ENCODE data around the gene CASTOR1. TPM values are rescaled to one million over a fixed set of nuclear protein-coding genes. Genes with fewer than 3 reads are reported as not detected.

CASTOR1 gene
- total RNA-seq, 2 donors from 2014 or later = 19.2 to 19.5 TPM

DNA sequence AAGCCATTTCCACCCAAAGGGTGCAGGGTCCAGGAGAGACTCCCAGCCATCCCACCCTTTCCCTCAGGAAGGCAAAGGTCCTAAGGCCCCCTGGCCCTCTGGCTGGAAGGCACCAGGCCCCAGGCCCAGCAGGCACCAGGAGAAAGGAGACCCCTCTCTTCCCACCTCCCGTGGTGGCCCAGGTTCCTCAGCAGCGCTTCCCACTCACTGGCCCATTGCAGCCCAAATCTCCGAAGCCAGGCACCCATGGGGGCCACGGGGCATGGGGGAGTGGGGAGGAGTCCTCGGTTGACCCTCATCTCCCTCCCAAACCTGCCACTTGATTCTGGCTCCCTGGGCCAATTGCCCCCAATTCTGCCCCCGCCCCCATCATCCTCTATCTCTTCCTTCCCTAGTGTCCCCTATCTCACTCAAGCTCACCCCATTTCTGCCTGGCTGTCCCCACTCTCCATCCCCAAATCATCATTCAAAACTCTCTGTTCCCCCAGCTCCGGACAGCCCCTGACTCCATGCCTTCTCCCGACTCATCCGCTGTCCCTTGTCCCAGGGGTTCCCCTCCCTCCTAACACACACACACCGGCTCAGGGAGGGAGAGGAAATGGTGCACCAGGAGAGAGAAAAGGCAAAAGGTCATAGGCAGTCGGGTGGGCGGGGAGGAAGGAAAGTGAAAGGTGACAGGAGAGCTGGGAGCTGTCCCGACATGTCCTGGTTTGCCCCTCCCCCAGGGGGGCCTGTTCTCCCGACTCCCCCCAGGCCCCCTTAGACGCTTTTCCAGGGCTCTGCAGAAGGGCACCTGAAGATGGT is 43.9 kb downstream of the CASTOR1 start:
- H3K9me3 Mint-ChIP-seq = no peaks in the 10 kb centered on the region
- WGBS, 2 experiments (ENCODE audit: insufficient coverage in 1 of 2, insufficient read length in 1 of 2) = 36% methylated on average over 12 of the region's 15 CpGs; no CpG with 5 or more reads in 1 of the 2 experiments
- Histone ChIP-seq H3K4me3 (ENCODE audit: low read length) (peak overlapping the region; percentile 78), H3K9ac (ENCODE audit: extremely low read depth, low read length, poor library complexity, severe bottlenecking) (no peak overlapping the region), H3K36me3 (ENCODE audit: control insufficient read depth, insufficient read depth, low read length) (no peaks in the 10 kb centered on the region), H3K9me3 (ENCODE audit: control insufficient read depth, low read length) (no peaks in the 10 kb centered on the region), H3K27ac (ENCODE audit: low read depth, low read length) (no peak overlapping the region), H3K27me3 (ENCODE audit: control insufficient read depth, insufficient read depth, low read length, poor library complexity, severe bottlenecking) (peaks cover 38% of the 10 kb centered on the region), H3K4me1 (ENCODE audit: control insufficient read depth, insufficient read depth, low read length) (no peaks in the 10 kb centered on the region)
- H3K4me1 Mint-ChIP-seq = peaks cover 5% of the 10 kb centered on the region
- peaks cover 43% of the 10 kb centered on the region for H3K27me3 Mint-ChIP-seq (ENCODE audit: insufficient read depth)
- H3K36me3 Mint-ChIP-seq (ENCODE audit: low read depth) = no peaks in the 10 kb centered on the region
- H3K27ac Mint-ChIP-seq = no peak overlapping the region
- DNase-seq = peak; percentile 80
- TF ChIP-seq, protein P1, sequence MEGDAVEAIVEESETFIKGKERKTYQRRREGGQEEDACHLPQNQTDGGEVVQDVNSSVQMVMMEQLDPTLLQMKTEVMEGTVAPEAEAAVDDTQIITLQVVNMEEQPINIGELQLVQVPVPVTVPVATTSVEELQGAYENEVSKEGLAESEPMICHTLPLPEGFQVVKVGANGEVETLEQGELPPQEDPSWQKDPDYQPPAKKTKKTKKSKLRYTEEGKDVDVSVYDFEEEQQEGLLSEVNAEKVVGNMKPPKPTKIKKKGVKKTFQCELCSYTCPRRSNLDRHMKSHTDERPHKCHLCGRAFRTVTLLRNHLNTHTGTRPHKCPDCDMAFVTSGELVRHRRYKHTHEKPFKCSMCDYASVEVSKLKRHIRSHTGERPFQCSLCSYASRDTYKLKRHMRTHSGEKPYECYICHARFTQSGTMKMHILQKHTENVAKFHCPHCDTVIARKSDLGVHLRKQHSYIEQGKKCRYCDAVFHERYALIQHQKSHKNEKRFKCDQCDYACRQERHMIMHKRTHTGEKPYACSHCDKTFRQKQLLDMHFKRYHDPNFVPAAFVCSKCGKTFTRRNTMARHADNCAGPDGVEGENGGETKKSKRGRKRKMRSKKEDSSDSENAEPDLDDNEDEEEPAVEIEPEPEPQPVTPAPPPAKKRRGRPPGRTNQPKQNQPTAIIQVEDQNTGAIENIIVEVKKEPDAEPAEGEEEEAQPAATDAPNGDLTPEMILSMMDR (conservative IDR thresholded peaks at IDR 0.05) = no peak
- peak overlapping the region; percentile 71 for H3K4me3 Mint-ChIP-seq

DNA sequence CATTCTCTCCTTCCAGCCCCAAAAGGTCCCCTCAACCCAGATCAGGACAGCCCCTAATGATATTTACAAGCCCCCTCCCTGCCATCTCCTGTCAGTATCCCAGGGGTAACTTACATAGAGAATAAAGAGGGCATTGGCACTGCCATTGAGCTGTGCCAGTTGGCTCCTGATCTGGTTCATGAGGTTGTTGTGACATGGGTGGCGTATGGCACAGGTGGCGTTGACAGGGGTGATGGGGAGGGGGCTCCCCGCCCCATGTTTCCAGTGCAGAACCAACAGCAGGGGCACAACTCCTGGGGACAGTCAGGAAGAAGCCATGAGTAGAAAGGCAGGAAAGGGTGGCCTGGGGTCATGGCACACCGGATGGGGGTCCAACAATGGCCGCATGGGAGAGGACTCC is 44.7 kb downstream of the CASTOR1 start:
- no peaks in the 10 kb centered on the region for H3K9me3 ChIP-seq (ENCODE audit: control insufficient read depth, low read length)
- Mint-ChIP-seq H3K4me1 (peaks cover 5% of the 10 kb centered on the region), H3K27me3 (ENCODE audit: insufficient read depth) (peaks cover 43% of the 10 kb centered on the region), H3K27ac (no peak overlapping the region), H3K9me3 (no peaks in the 10 kb centered on the region), H3K36me3 (ENCODE audit: low read depth) (no peaks in the 10 kb centered on the region), H3K4me3 (no peak overlapping the region)
- TF ChIP-seq, protein P1 (conservative IDR thresholded peaks at IDR 0.05) = no peak
- peaks cover 38% of the 10 kb centered on the region for H3K27me3 ChIP-seq (ENCODE audit: control insufficient read depth, insufficient read depth, low read length, poor library complexity, severe bottlenecking)
- no peak for DNase-seq
- no peaks in the 10 kb centered on the region for H3K36me3 ChIP-seq (ENCODE audit: control insufficient read depth, insufficient read depth, low read length)
- WGBS, 2 experiments (ENCODE audit: insufficient coverage in 1 of 2, insufficient read length in 1 of 2) = 98 to 100% methylated on average over 1 to 5 of the region's 5 CpGs
- no peak overlapping the region for H3K27ac ChIP-seq (ENCODE audit: low read depth, low read length)
- no peaks in the 10 kb centered on the region for H3K4me1 ChIP-seq (ENCODE audit: control insufficient read depth, insufficient read depth, low read length)
- H3K9ac ChIP-seq (ENCODE audit: extremely low read depth, low read length, poor library complexity, severe bottlenecking) = no peak overlapping the region
- H3K4me3 ChIP-seq (ENCODE audit: low read length) = no peak overlapping the region

DNA sequence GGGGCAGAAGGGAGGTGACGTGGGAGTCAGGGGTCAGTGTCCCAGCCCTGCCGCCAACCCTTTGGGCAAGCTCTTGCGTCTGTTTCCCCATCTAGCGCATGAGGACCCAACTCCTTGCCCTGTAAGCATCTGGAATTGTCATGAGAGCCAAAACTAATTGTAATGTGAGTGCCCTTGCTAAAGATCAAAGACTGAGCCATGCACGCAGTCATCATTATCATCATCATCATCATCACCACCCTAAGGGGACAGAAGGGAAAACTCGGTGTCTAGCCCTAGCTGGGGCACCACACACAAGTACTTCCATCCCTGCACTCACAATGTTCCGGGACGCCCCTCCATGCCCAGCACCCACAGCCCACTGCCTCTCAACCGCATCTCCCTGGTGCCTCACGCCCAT is 45.2 kb downstream of the CASTOR1 start:
- H3K27ac Mint-ChIP-seq = no peak overlapping the region
- no peak overlapping the region for H3K9ac ChIP-seq (ENCODE audit: extremely low read depth, low read length, poor library complexity, severe bottlenecking)

More for the DNA sequence above, 45.2 kb downstream of the CASTOR1 start:
- Histone ChIP-seq H3K27ac (ENCODE audit: low read depth, low read length) (no peak overlapping the region), H3K27me3 (ENCODE audit: control insufficient read depth, insufficient read depth, low read length, poor library complexity, severe bottlenecking) (peaks cover 38% of the 10 kb centered on the region), H3K9me3 (ENCODE audit: control insufficient read depth, low read length) (no peaks in the 10 kb centered on the region), H3K4me1 (ENCODE audit: control insufficient read depth, insufficient read depth, low read length) (no peaks in the 10 kb centered on the region), H3K36me3 (ENCODE audit: control insufficient read depth, insufficient read depth, low read length) (no peaks in the 10 kb centered on the region), H3K4me3 (ENCODE audit: low read length) (no peak overlapping the region)
- no peak for DNase-seq
- H3K9me3 Mint-ChIP-seq = no peaks in the 10 kb centered on the region
- peaks cover 5% of the 10 kb centered on the region for H3K4me1 Mint-ChIP-seq
- TF ChIP-seq, protein P1 (conservative IDR thresholded peaks at IDR 0.05) = no peak
- WGBS, 2 experiments (ENCODE audit: insufficient coverage in 1 of 2, insufficient read length in 1 of 2) = 93 to 100% methylated on average over 6 to 10 of the region's 10 CpGs
- H3K4me3 Mint-ChIP-seq = no peak overlapping the region
- H3K27me3 Mint-ChIP-seq (ENCODE audit: insufficient read depth) = peaks cover 43% of the 10 kb centered on the region
- no peaks in the 10 kb centered on the region for H3K36me3 Mint-ChIP-seq (ENCODE audit: low read depth)

Measured in endodermal cell (in vitro differentiated cells).